MV-4-11 (cell line): ENCODE measurements around the gene MPZL3.
"Not testable (repeated sequence)": the region's sequence is repeated elsewhere in the genome, so short reads cannot be mapped to it uniquely, and the experiment has no call there.

Experiments
- DNase-seq: peaks from one replicate; lab custom pipeline; 2025; lab: John Stamatoyannopoulos, UW

Gene MPZL3

GRCh38 chr11:118212781-118213191, 39.4 kb downstream of the MPZL3 start:
- DNase-seq = peak; percentile 88

- peak; percentile 54 for DNase-seq
Measured at GRCh38 chr11:118212131-118212725, 39.9 kb downstream of the MPZL3 start.

- DNase-seq = no peak
Measured at GRCh38 chr11:118211006-118211405, 41.2 kb downstream of the MPZL3 start.

GRCh38 chr11:118210323-118210722, 41.8 kb downstream of the MPZL3 start:
- DNase-seq = no peak

- DNase-seq = no peak
Measured at GRCh38 chr11:118209033-118209432, 43.1 kb downstream of the MPZL3 start.

GRCh38 chr11:118207079-118207478, 45.1 kb downstream of the MPZL3 start:
- no peak for DNase-seq

- peak; percentile 94 for DNase-seq
Measured at GRCh38 chr11:118206391-118207031, 45.7 kb downstream of the MPZL3 start.

GRCh38 chr11:118205606-118206378, 46.4 kb downstream of the MPZL3 start:
- DNase-seq = no peak

- DNase-seq = peak; percentile 10
Measured at GRCh38 chr11:118202599-118203422, 49.4 kb downstream of the MPZL3 start.

- DNase-seq = no peak
Measured at GRCh38 chr11:118201966-118202365, 50.2 kb downstream of the MPZL3 start.

GRCh38 chr11:118200901-118201680, 51.1 kb downstream of the MPZL3 start:
- peak; percentile 6 for DNase-seq

GRCh38 chr11:118200497-118200896, 51.7 kb downstream of the MPZL3 start:
- DNase-seq = no peak

- DNase-seq = no peak
Measured at GRCh38 chr11:118199135-118199534, 53.0 kb downstream of the MPZL3 start.

GRCh38 chr11:118198370-118198769, 53.8 kb downstream of the MPZL3 start:
- peak; percentile 54 for DNase-seq

GRCh38 chr11:118194835-118195627, 57.1 kb downstream of the MPZL3 start:
- no peak for DNase-seq

GRCh38 chr11:118193910-118194566, 58.1 kb downstream of the MPZL3 start:
- DNase-seq = no peak

GRCh38 chr11:118192817-118193216, 59.3 kb downstream of the MPZL3 start:
- not testable (repeated sequence) for DNase-seq

GRCh38 chr11:118190942-118191506, 61.1 kb downstream of the MPZL3 start:
- DNase-seq = not testable (repeated sequence)

GRCh38 chr11:118186346-118187107, 65.6 kb downstream of the MPZL3 start:
- peak; percentile 85 for DNase-seq
